GM08714 (cell line): ENCODE measurements around the gene KRTAP10-4.
"Not testable (repeated sequence)": the region's sequence is repeated elsewhere in the genome, so short reads cannot be mapped to it uniquely, and the experiment has no call there.

Experiments
- H3K4me3 ChIP-seq: fragments of 200-500 bp; sonication (Bioruptor generic); 2 replicates; pipeline ENCODE4 v1.5.1; 2014; ENCODE audit warnings: mild to moderate bottlenecking, low read length, inconsistent platforms
- ZNF274 ChIP-seq: IDR thresholded peaks from 2 replicates; pipeline ENCODE4 v1.6.1; 2012; ENCODE audit warnings: mild to moderate bottlenecking, low read depth, low read length

The KRTAP10-4 gene

DNA sequence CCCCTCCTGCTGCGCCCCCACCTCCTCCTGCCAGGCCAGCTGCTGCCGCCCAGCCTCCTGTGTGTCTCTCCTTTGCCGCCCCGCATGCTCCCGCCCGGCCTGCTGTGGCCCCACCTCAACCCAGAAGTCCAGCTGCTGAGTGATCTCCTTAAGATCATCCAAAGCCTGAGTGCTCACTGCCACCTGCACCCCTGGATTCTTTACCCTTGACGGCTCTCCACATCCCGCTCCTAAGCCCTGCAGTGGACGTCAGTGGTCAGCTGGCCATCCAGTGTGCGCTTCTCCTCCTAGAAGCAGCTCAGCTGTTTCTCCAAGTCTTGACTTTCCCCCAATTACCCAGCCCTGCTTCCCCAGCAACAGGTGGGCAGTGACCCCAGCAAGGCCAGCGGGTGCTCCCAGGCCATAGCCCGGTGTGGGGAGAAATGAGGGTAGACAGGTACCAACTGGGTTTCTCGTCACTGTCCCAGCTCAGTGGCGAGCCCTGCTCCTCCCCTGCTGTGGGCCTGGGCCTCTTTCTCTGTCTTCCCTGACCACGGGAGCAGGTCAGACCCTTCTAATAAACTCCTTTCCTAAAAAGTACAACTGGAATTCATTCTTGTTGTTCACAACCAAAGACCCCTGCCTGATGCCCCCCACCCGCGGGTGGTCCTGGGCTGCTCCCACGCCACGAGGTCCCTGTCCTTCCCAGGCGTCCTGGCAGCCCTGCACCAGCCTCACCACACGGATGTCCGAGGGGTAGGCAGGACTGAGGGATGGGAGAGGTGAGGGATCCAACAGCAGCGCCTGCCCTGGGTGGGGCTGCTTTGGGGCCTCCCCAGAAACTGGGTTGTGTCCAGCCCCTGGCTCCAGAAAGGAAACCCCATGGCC lies 28.3 kb downstream of the KRTAP10-4 start:
- TF ChIP-seq ZNF274, result no peak
- no peak overlapping the region for H3K4me3 ChIP-seq

GRCh38 chr21:44602463-44602850 lies 28.9 kb downstream of the KRTAP10-4 start:
- no peak overlapping the region for H3K4me3 ChIP-seq
- no peak for TF ChIP-seq ZNF274

GRCh38 chr21:44603109-44603875 lies 29.8 kb downstream of the KRTAP10-4 start:
- no peak overlapping the region for H3K4me3 ChIP-seq
- TF ChIP-seq ZNF274, result no peak

- no peak overlapping the region for H3K4me3 ChIP-seq
- TF ChIP-seq ZNF274, result no peak
These were observed 30.4 kb downstream of the KRTAP10-4 start for GRCh38 chr21:44603911-44604310.

DNA sequence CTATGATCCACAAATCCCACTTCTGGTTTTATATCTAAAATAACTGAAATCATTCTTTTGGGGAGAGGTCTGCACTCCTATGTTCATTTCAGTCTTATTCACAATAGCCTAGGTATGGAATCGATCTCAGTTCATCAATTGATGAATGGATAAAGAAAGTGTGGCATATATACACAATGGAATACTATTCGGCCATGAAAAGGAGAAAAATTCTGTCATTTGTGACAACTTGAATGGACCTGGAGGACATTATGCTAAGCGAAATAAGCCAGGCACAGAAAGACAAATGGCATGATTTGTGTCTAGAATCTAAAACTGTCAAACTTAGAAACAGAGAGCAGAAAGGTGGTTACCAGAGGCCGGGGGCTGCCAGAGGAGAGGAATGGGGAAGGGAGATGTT lies 33.0 kb downstream of the KRTAP10-4 start:
- H3K4me3 ChIP-seq, result no peak overlapping the region
- no peak for TF ChIP-seq ZNF274

GRCh38 chr21:44609193-44609592 lies 35.7 kb downstream of the KRTAP10-4 start:
- no peak for TF ChIP-seq ZNF274
- no peak overlapping the region for H3K4me3 ChIP-seq

GRCh38 chr21:44610157-44610843 lies 36.8 kb downstream of the KRTAP10-4 start:
- H3K4me3 ChIP-seq, result not testable (repeated sequence)

DNA sequence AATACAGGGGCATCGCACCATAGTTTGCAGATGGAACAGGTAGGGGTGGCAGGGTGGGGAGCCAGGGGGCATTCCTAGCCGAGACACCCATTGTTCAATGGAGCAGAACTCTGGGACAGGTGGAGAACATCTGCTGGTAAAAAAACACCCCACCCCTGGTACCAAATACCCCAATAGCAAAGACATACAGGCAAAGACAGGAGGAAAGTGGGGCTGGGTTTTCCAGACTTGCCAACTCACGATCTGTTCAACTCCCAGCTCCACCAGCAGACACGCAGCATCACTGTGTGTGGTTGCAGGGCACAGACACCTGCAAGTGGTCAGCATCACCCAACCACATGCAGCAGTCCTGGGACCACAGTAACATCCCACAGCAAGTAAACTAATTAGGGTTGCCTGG lies 38.0 kb downstream of the KRTAP10-4 start:
- TF ChIP-seq ZNF274, result no peak

GRCh38 chr21:44612029-44612486 lies 38.5 kb downstream of the KRTAP10-4 start, which contains the start of gene KRTAP10-8:
KRTAP10-8 (plus strand) TSS chr21:44612079; CDS start chr21:44612101, 22 bp downstream.
- no peak for TF ChIP-seq ZNF274
- H3K4me3 ChIP-seq, result no peak within 1 kb of the TSS

More for the DNA sequence above, 38.0 kb downstream of the KRTAP10-4 start:
- no peak overlapping the region for H3K4me3 ChIP-seq

- H3K4me3 ChIP-seq, result no peak overlapping the region
- TF ChIP-seq ZNF274, result no peak
These were observed 39.2 kb downstream of the KRTAP10-4 start for GRCh38 chr21:44612669-44613229.

- H3K4me3 ChIP-seq, result no peak overlapping the region
- TF ChIP-seq ZNF274, result no peak
These were observed 40.0 kb downstream of the KRTAP10-4 start for GRCh38 chr21:44613386-44614155.

DNA sequence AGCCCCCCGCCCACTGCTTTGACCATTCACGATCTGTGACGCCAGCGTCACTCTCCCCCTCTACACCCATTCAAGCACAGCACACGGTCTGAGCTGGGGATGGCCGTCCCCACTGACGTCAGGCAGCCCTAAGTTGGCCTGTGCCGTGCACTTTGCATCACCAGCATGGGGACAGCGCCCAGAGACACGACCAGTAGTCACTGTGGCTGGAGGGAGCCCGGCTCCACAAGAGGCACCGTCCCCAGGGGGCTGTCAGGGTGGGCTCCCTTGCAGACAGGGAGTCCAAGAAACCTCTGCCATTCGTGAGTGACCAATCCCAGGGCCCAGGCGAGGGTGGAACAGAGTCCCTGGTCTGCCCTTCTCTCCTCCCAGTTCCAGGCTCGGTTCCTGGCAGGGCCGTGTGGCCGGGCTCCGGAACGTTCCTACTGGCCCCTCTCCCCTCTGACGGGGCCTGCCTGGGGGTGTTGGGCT lies 40.7 kb downstream of the KRTAP10-4 start:
- no peak for TF ChIP-seq ZNF274
- H3K4me3 ChIP-seq, result no peak overlapping the region

GRCh38 chr21:44614961-44615391 lies 41.4 kb downstream of the KRTAP10-4 start:
- no peak for TF ChIP-seq ZNF274
- no peak overlapping the region for H3K4me3 ChIP-seq
